GM18861 (cell line): Measurements from ENCODE around the gene PRR20B.
"Not testable (repeated sequence)": the region's sequence is repeated elsewhere in the genome, so short reads cannot be mapped to it uniquely, and the experiment has no call there.

Experiments
- ATAC-seq: cut with Tn5 transposase; IDR thresholded peaks from one replicate; pipeline ENCODE4 v1.9.1; 2021; ENCODE audit not compliant: unreplicated experiment

PRR20B gene

DNA sequence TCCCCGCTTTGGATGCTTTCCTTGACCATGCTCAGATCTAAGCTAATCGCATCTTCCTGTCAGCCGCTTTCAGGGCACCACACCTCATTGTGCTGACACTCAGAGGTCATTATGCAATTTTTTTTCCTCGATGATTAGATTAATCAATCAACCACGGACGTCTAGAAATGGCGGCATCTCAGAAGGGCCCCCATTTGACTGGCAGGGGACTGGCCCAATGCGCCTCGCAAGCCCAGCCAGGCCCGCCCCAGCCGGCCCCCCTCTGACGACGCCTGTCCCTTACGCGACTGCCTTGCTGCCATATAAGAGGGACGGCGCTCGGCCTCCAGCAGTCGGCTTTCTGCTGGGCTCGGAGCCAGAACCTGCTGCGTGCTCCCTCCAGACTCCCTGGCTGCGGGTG is at the start of gene PRR20B:
TSS of gene PRR20B (plus strand) at position 301 of the 400 bp plus-strand sequence. CDS start 387 bp downstream, outside the sequence.
- not testable (repeated sequence) for ATAC-seq

DNA sequence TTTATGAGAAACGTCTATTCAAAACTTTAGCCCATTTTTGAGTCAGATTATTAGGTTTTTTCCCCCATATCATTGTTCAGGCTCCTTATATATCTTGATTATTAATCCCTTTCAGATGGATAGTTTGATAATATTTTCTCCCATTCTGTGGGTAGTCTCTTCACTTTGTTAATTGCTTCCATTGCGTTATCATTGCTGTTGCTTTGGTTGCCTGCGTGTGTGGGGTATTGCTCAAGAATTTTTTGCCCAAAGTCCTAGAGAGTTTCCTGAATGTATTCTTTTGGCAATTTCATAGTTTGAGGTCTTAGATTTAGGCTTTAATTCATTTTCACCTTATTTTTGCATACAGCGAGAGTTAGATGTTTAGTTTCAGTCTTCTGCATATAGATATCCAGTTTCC is 32.3 kb upstream of the PRR20B start:
- no peak for ATAC-seq

DNA sequence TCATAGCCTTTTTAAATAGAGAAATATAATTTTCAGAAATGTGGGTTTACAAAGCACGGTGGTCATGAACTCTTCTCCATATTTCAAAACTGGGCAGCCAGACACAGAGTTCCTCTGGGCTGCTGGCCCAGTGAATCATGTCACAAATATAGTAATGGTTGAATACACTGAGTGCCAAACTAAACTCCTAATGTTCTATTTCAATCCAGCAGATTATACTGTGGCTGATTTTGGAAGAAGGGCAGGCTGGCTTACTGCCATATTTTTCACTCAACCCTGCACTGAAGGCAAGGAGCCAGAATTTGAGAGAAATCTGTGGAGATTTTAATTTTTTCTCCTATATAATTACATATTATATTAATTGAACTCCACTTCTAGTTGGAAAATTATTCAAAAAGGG is 23.6 kb upstream of the PRR20B start:
- no peak for ATAC-seq

DNA sequence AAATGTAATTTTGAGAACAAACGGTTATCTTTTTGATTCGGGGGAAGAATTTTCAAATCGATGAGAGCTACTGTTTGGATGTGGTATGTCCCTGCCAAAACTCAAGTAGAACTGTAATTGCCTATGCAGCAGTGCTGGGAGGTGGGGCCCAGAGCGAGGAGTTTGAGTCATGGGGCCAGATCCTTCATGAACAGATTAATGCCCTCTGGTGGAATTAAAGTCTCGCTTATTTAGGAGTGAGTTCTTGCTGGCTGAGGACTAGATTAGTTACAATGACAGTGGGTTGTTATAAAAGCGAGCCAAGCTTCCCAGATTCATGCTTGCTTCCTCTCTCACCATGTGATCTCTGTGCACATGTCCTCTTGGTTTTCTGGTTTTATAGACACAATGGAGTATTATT is 18.4 kb upstream of the PRR20B start:
- ATAC-seq = no peak

DNA sequence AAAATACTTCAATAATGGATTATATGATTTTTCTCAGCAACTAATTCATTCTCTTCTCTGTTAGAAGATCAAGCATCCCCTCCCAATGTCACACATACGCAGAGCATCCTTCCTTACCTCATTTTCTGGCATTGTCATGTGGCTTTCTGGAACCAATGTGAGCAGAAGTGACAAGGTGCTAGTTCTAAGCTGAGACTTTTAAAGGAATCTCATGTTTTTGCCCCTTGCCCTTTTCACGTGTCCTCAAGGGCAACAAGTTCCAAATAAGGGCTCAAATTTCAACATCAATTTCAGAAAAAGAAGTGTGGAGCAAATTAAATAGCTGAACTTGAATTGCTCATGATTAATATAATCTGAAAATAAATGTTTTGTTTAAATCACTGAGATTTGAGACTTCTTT is 11.2 kb upstream of the PRR20B start:
- no peak for ATAC-seq

DNA sequence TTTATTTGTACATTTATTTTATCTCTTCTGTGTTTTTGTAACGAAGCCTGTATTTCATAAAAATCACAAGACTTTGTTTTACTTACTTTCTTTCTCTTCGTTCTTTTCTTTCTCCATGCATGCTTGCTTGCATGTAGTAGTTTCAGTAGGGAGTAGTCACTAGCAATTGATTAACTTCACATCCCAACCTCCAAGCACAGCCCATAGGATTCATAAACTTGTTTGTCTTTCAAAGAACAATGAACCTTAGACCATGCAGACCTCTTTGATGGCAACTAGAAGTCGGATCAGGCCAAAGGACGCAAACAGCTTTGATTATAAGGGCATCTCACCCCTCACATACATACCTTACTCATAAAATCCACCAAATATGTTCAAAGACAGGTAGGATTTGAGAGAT is 9.7 kb upstream of the PRR20B start:
- ATAC-seq = no peak

DNA sequence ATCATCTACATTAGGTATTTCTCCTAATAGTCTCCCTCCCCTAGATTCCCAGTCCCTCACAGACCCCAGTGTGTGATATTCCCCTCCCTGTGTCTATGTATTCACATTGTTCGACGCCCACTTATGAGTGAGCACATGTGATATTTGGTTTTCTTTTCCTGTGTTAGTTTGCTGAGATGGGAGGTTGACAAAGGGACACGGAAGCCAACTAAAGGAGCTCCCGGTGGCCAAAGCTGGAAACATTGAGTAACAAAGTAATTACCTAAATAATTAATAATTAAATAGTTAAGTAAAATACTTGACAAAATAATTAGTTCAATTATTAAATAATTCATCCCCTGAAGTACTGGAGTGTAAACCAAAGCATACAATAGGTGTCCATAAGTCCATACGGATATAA is 8.3 kb upstream of the PRR20B start:
- ATAC-seq = no peak

DNA sequence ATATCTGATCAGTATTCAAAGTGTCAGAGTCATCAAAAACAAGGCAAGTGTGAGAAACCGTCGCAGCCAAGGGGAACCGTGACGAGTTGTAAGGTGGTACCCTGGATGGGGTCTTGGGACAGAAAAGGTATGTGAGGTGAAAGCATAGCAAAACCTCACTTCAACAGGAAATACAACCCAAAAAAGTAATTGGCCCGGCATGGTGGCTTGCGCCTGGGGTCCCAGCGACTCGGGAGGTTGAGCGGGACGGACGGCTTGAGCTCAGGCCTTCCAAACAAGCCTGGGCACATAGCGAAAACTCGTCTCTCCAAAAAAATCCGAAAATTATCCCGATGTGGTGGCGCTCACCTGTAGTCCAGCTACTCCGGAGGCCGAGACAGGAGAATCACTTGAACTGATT is 7.5 kb upstream of the PRR20B start:
- not testable (repeated sequence) for ATAC-seq

DNA sequence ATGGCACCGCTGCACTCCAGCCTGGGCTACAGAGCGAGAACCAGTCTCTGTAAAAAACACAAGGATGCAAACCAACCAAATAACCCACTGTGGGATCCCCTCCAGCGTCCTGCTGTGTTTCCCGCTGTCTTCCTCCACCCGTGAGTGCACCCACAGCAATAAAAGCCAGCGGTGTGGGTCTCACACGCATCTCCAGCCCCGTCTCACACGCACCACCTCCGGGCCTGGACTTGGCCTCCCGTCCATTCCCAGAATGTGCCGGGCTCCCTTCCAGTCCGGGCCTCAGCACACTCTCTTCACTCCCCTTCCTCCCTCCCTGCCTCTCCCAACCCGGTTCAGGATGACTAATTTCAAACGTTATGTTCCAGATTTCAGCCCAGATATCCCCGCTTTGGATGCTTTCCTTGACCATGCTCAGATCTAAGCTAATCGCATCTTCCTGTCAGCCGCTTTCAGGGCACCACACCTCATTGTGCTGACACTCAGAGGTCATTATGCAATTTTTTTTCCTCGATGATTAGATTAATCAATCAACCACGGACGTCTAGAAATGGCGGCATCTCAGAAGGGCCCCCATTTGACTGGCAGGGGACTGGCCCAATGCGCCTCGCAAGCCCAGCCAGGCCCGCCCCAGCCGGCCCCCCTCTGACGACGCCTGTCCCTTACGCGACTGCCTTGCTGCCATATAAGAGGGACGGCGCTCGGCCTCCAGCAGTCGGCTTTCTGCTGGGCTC is 6.9 kb upstream of the PRR20B start, which contains the start of gene PRR20A:
TSS of gene PRR20A (plus strand) at position 684 of the 734 bp plus-strand sequence. CDS start 387 bp downstream, outside the sequence.
- not testable (repeated sequence) for ATAC-seq

DNA sequence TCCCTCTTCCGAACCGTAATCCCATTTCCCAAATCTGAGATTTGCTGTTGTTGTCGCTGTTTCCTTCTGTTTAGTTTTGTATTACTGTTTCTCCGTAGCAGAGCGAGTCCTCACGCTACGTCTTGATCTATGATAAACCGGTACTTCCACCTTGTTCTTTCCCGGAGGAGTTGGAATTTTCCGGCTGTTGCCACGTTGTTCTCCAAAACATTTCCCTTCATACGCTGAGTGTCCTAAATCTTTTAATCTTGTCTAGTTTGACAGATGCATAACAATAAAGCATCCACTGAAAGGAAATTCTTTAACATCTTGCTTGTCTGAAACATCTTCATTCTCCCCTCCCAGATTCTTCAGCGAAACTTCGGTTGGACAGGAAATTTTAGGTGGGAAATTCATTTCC is 818 bp downstream of the PRR20B start:
- not testable (repeated sequence) for ATAC-seq

DNA sequence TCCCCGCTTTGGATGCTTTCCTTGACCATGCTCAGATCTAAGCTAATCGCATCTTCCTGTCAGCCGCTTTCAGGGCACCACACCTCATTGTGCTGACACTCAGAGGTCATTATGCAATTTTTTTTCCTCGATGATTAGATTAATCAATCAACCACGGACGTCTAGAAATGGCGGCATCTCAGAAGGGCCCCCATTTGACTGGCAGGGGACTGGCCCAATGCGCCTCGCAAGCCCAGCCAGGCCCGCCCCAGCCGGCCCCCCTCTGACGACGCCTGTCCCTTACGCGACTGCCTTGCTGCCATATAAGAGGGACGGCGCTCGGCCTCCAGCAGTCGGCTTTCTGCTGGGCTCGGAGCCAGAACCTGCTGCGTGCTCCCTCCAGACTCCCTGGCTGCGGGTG is 6.5 kb downstream of the PRR20B start, which contains the start of gene PRR20C:
TSS of gene PRR20C (plus strand) at position 301 of the 400 bp plus-strand sequence. CDS start 387 bp downstream, outside the sequence.
- ATAC-seq = not testable (repeated sequence)

DNA sequence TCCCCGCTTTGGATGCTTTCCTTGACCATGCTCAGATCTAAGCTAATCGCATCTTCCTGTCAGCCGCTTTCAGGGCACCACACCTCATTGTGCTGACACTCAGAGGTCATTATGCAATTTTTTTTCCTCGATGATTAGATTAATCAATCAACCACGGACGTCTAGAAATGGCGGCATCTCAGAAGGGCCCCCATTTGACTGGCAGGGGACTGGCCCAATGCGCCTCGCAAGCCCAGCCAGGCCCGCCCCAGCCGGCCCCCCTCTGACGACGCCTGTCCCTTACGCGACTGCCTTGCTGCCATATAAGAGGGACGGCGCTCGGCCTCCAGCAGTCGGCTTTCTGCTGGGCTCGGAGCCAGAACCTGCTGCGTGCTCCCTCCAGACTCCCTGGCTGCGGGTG is 13.0 kb downstream of the PRR20B start, which contains the start of gene PRR20D:
TSS of gene PRR20D (plus strand) at position 301 of the 400 bp plus-strand sequence. CDS start 387 bp downstream, outside the sequence.
- not testable (repeated sequence) for ATAC-seq

DNA sequence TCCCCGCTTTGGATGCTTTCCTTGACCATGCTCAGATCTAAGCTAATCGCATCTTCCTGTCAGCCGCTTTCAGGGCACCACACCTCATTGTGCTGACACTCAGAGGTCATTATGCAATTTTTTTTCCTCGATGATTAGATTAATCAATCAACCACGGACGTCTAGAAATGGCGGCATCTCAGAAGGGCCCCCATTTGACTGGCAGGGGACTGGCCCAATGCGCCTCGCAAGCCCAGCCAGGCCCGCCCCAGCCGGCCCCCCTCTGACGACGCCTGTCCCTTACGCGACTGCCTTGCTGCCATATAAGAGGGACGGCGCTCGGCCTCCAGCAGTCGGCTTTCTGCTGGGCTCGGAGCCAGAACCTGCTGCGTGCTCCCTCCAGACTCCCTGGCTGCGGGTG is 19.6 kb downstream of the PRR20B start, which contains the start of gene PRR20E:
TSS of gene PRR20E (plus strand) at position 301 of the 400 bp plus-strand sequence. CDS start 387 bp downstream, outside the sequence.
- ATAC-seq = not testable (repeated sequence)

DNA sequence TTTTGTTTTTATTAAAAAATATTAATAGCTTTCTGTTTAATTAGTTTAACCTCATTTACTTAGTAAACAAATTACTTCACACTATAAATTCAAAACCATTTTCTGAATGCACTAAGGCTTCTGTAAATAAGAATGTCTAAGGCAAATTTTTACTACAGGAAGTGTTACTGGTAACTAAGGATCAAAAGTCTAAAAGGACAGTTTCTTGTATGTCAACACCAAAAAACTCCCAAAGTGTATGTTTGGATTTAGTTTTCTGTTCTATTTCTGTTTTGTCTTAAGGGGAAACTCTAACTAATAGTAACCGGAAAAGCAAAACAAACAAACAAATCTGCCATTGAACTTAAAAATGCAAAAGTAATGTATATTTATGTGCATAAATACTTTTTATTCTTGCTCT is 44.4 kb downstream of the PRR20B start:
- no peak for ATAC-seq
